DND-41 (cell line): ENCODE data around the gene GPR152.

Source experiments
- ATAC-seq: fragments of 200-7000 bp; cut with Tn5 transposase; 3 replicates; pipeline ENCODE4 v1.9.1; 2021; ENCODE audit warnings: low read depth; ENCODE audit not compliant: insufficient read depth
- DNase-seq: peaks from one replicate; pipeline ENCODE4 v3.0.0-alpha.2; 2020
- H2AFZ ChIP-seq: 2 replicates; pipeline ENCODE4 v1.6.0; 2012; ENCODE audit warnings: low read depth, low read length
- H3K27ac ChIP-seq: 2 replicates; pipeline ENCODE4 v1.5.1; 2012; ENCODE audit warnings: low read length, inconsistent platforms
- H3K27me3 ChIP-seq: fragments of 200-600 bp; sonication (generic); 2 replicates; pipeline ENCODE4 v1.6.0; 2012; ENCODE audit warnings: low read length, mild to moderate bottlenecking, inconsistent platforms; ENCODE audit not compliant: insufficient read depth, poor library complexity
- H3K36me3 ChIP-seq: 2 replicates; pipeline ENCODE4 v1.5.1; 2012; ENCODE audit warnings: low read length, inconsistent platforms; ENCODE audit not compliant: insufficient read depth
- H3K4me1 ChIP-seq: 2 replicates; pipeline ENCODE4 v1.5.1; 2012; ENCODE audit warnings: mild to moderate bottlenecking, low read length; ENCODE audit not compliant: insufficient read depth
- H3K4me2 ChIP-seq: 2 replicates; pipeline ENCODE4 v1.6.0; 2012; ENCODE audit warnings: mild to moderate bottlenecking, moderate library complexity, low read length, inconsistent platforms; ENCODE audit not compliant: insufficient read depth
- H3K4me3 ChIP-seq, 2 experiments: fragments of 200-600 bp in 1 of 2; shearing (Covaris generic) in 1 of 2; 2 replicates each; pipeline ENCODE4 v1.5.1; 2012 to 2016; ENCODE audit warnings: inconsistent platforms in 2 of 2, low read length in 2 of 2, mild to moderate bottlenecking in 2 of 2, low read depth in 1 of 2, moderate library complexity in 1 of 2
- H3K79me2 ChIP-seq: 2 replicates; pipeline ENCODE4 v1.6.0; 2012; ENCODE audit warnings: low read length, inconsistent platforms; ENCODE audit not compliant: insufficient read depth
- H3K9ac ChIP-seq: 2 replicates; pipeline ENCODE4 v1.6.0; 2012; ENCODE audit warnings: low read depth, mild to moderate bottlenecking, inconsistent platforms, low read length, moderate library complexity
- H3K9me3 ChIP-seq: 2 replicates; pipeline ENCODE4 v1.5.1; 2012; ENCODE audit warnings: low read length, moderate library complexity, mild to moderate bottlenecking, inconsistent platforms; ENCODE audit not compliant: insufficient read depth, severe bottlenecking
- H4K20me1 ChIP-seq: 2 replicates; pipeline ENCODE4 v1.6.0; 2012; ENCODE audit warnings: low read length; ENCODE audit not compliant: insufficient read depth
- CTCF ChIP-seq: IDR thresholded peaks from 2 replicates; pipeline ENCODE4 v1.5.1; 2012; ENCODE audit warnings: borderline replicate concordance, low read length, moderate library complexity, mild to moderate bottlenecking; ENCODE audit not compliant: poor library complexity, severe bottlenecking; ENCODE audit errors: extremely low read depth
- EZH2 ChIP-seq: IDR thresholded peaks from 3 replicates; pipeline ENCODE4 v1.6.1; 2012; ENCODE audit warnings: borderline replicate concordance, low read depth, mild to moderate bottlenecking, moderate library complexity, low read length, inconsistent platforms; ENCODE audit not compliant: severe bottlenecking

Gene GPR152

GRCh38 chr11:67401495-67402191 is 50.9 kb downstream of the GPR152 start, which contains the start of gene PPP1CA:
PPP1CA (minus strand) TSS chr11:67401858; CDS start chr11:67401782, 76 bp downstream.
- Histone ChIP-seq H3K9me3 (no peaks in the 10 kb centered on the region), H3K4me1 (peaks cover 90% of the 10 kb centered on the region), H4K20me1 (peaks cover 43% of the 10 kb centered on the region), H3K36me3 (peaks cover 72% of the 10 kb centered on the region), H3K27me3 (no peaks in the 10 kb centered on the region), H3K79me2 (peaks cover 95% of the 10 kb centered on the region), H2AFZ (peak within 1 kb of the TSS; percentile 45; the same call in 1 of the 2 replicates), H3K4me2 (peak within 1 kb of the TSS; percentile 89), H3K9ac (peak within 1 kb of the TSS; percentile 99), H3K27ac (peak within 1 kb of the TSS; percentile 89), H3K4me3 (peak within 1 kb of the TSS; percentile 90 to 91)
- ATAC-seq (peak; percentile 61), DNase-seq (peak; percentile 90)
- TF ChIP-seq EZH2 (no peak), CTCF (peak; percentile 43)
